NOMO-1 treated with DMSO at 0.1 percent for 48 hours (cell line): ENCODE results near the gene ARL8B.

ENCODE experiments used
- DNase-seq: peaks from one replicate; lab custom pipeline; 2025; ENCODE audit not compliant: unreplicated experiment; lab: John Stamatoyannopoulos, UW

The ARL8B gene

DNA sequence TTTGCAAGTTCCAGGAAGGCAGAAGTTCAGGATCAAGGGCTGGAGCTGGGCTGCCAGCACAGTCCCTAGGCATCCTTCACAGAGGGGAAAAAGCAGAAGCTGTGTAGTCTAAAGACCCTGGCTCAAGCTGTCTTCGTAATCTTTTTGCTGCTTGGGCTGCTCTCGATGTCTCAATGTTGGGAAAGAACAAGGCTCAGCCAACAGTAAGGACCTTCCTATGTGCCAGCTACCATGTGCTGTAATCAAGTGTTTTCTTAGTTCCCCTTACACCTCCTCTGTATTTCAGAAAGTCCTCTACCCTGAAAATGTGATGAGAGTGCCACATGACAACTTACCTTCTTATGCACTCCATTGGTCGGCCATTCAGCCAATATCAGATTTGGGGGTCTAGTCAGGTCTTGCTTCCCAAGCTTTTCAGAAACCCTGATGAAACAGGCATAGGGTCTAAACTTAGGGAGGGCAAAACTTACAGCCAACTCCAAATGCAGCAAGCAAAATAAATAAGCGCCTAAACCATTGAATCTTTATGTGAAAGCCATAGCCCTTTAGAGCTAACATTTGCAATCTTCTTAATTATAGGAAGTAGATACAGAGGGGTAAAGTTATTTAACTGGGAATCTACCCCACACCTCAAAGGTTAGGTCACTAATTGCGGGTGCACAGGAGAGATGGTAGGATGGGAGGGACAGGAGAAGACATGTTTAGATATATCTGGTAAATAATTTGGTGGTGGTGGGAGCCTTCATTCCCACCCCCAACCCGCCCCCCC lies 64.2 kb downstream of the ARL8B start:
- peak; percentile 97 for DNase-seq

DNA sequence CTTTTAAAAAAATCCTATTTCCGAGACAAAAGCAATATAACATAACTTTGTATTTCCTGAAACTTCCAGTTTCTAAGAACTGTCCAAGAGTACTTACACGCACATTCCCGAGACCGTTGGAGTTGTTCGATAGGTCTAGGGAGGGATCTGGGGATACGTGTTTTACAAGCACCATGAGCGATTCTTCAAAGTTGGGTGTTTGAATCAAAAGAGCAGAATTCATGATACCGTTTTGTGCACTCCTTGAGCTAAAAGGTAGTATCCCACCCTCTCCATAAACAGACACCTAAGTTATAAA lies 64.7 kb downstream of the ARL8B start:
- DNase-seq: no peak

DNA sequence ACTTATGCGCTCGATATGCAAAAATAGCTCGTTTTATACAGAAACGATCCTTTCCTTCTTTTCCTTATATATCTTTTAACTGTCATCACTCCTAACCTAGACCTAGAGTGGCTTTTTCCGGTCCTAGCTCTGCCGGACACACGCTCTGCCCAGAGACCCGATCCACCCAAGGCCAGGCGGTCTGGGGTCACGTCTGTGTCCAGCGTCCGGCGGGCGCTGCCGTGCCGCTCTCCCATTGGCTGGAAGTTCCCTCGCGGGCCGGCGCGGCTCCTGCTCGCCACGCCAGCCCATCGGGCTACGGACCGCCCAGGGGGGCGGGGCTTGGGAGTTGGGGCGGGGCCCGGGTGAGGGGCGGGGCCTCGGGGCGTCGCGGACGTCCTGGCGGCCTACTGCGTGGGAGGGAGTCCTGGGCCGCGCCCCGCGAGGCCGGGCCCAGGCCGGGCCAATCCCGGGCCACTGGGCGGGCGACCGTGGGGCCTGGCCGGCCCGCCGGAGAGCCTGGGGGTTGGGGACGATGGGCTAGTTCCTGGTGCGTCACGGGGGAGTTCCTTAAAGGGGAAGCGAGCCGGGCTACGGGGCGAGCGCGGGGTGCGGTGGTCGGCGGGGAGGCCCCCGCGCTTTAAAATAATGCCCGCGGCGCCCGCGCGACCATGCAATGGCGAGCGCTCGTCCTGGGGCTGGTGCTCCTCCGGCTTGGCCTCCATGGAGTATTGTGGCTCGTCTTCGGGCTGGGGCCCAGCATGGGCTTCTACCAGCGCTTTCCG lies 65.2 kb downstream of the ARL8B start, which contains the start of gene EDEM1:
Gene EDEM1, plus strand, starts transcription at position 552 of the 764 bp plus-strand sequence. Its CDS starts 99 bp downstream, at position 651.
- DNase-seq: peak; percentile 95

DNA sequence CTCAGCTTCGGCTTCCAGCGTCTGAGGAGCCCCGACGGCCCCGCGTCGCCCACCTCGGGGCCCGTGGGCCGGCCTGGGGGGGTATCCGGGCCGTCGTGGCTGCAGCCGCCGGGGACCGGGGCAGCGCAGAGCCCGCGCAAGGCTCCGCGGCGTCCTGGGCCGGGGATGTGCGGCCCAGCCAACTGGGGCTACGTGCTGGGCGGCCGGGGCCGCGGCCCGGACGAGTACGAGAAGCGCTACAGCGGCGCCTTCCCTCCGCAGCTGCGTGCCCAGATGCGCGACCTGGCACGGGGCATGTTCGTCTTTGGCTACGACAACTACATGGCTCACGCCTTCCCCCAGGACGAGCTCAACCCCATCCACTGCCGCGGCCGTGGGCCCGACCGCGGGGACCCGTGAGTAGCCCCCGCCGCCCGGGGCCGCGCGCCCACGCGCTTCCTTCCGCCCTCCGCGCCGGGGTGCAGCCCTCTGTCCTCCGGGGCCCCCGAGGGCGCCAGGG lies 65.9 kb downstream of the ARL8B start:
- no peak for DNase-seq

DNA sequence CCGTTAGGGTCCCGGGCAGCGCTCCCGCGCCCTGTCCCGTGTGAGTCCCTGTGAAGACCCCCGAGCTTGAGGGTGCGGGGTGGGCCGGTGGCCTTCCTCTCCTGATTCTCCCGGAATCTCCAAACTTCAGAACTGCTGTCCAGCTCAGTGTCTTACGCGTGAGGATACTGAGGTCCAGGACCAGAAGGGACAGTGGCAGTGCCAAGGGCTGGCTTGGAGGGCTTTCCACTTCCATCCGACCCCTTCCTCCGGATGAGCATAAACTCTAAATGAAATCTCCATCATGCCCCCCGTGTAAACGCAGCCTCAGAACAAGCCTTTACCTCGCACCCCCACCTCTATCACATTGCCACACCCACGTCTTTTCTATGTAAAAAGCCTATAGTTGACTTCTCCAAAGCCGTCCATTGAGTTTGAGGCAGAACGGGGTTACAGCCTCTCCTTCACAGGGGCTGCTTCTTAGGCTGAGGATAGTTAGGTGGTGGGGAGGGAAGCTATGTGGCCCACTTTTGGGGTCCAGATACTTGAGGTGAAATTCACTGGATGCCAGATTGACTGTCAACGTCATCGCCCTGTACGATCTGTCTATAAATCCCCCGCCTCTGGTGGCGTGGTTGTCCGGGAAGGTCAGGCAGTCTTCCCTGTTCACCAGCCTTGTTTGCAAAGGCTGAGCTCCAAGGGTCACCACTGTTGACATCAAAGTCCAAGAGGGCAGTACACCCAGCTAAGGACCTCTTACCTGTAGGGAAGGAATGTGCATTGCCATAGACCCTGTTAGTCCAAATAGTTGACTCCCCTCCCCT lies 66.5 kb downstream of the ARL8B start:
- DNase-seq: peak; percentile 70

DNA sequence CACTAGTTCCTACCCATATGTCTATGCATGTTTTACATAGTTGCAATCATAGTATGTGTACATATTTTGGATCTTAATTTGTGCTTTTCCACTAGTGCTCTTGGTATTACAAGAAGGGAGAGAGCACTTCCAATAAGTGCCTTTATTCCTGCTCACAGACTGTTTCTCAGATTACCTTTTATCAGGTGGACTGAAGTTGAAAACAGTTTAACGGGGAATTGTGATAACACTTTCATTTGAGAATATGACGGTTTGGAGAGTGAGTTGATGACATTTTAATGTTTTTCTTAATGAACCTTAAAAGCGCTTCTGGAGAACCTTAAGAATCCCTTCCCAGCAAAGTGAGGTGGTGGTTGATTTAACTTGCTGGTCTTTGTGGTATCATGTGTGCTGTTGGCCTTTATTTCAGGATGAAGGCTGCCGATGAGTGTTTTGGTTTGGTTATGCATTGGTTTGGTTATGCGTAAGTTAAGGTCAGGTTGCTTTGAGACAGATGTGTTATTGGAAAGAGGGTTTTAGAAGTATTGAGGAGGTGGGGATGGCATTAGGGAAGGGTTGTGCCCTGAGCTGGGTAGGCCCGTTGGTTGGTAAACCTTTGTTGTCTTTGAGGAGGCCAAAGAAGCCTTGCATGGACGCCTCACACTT lies 68.2 kb downstream of the ARL8B start:
- DNase-seq: no peak

DNA sequence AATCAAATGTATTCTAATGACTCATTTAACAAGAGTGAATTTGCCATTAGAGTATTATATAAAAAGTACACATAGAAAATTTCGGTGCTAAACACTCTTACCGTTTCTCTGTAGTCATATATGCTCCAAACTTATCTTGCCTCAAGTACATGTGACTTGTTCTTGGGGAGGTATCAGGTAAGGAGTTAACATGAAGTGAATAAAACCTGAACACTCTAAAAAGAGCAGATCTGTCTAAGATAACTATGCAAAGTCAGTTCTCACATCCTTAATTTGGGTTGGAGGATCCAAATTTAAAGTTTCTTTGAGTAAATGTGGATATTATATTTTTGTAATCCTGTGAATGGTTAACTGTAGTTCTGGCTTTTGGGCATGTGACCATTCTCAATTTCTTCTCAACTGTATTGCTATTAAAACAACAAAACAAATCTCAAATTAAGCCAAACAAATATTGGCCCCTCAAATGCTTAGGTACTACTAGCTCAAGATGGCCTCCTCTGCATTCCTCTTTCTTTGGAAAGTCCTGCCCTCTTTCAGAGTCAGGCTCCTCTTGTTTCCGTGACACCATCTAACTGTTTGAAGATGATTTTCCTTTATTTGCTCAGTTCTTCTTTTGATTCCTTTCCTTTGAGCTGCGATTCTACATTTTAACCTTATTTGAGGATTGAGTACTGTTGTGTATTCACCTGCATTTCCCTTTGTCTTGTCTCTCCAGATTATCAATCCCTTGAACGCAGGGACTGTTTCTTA lies 69.6 kb downstream of the ARL8B start:
- no peak for DNase-seq

DNA sequence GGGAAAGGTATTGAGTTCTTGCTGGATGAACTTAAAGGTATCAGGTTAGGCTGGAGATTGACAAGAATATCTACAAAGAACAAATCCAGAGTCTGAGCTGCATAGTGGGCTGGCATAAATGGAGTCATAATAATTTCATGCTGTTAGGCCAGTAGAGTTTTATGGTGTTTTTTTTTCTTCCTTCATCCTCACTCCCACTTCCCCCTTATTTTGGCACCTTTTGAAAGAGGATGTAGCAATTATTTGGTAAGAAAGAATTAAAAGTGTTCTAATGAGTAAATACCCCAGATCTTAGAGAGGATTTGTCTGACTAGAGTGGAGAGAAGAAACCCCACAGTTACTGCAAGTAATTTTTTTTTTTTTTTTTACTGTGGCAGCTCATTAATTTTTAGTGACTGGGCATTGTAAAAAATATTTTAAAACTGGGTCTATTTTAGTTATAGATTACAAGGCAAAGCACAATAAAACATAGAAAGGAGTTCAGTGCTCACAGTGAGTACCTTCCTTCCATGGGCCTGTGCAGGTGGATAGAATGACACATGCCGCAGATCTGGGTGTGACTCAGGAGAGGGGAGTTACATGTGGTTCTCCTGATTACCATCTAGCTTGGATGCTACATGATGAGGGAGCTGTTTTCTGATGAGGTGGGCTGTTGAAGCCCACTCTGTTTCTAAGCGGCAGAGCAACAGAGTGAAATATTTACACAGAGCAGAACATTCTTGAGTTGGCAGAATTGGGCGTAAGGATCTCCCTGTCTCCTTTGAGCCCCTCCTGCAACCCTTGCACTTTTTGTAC lies 70.7 kb downstream of the ARL8B start:
- DNase-seq: peak; percentile 74

DNA sequence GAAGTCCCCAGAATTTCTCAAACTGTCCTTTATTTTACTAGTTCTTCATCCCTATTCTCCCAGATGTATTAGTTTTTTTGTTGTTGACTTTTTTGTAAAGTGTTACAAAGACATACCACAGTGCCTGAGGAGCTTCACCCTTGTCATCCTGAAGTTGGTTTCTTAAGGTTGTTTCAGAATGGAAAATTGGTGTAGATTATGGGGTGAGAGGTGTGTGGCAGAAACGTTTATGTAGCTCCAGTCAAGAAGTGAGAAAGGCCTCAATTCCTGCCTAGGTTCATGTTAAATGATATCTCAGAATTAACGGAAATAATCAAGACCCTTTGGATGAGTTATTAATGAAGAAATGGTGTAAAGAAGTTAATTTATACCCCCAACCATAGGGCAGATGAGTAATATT lies 72.2 kb downstream of the ARL8B start:
- DNase-seq: no peak

DNA sequence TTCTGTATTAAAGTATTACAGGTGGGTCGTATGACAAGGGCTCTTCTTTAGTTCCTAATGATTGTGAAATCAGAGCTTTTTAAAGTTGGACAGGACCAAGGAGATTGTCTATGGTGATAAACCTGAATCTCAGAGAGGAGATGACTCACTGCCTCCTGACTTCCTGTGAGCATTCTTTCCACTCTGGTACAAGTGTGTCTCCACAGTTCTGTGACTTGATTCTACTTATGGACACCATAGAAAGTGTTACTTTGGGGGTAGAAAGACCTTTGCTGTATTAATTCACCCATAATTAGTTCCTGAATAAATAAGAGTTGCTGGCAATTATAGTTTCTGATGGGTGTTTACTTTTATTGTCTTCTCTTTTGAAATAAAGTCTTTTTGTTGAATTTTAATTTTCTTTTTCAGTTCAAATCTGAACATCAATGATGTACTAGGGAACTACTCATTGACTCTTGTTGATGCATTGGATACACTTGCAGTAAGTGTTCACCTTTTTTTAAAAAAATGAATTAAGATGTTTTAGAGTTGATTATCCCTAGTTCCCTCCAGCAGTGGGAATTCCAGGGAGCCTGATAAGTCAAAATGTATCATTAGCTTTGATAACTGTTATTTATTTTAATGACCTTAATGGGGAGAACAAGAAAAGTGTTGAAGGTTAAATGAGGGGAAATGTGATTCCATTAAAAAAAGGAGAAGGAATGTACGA lies 72.9 kb downstream of the ARL8B start:
- DNase-seq: peak; percentile 79

DNA sequence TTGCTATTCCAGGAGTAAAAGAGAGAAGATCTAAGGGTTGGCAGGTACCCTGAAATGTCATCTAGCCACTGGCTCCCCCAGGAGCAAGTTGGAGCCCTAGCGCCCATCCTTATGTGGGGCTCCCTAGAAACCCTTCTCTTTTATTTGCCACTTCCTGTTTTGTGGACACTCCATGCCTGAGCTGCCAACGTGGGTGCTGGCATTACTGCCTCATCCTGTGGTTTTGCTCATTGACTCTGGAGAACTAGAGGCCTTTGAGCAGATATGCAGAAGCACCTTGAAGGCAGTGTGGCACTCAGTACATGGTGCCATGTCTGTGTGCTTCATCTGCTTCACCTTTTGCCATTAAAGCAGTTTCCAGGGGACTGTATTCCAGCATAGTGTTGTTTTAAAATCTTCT lies 73.5 kb downstream of the ARL8B start:
- peak; percentile 75 for DNase-seq

DNA sequence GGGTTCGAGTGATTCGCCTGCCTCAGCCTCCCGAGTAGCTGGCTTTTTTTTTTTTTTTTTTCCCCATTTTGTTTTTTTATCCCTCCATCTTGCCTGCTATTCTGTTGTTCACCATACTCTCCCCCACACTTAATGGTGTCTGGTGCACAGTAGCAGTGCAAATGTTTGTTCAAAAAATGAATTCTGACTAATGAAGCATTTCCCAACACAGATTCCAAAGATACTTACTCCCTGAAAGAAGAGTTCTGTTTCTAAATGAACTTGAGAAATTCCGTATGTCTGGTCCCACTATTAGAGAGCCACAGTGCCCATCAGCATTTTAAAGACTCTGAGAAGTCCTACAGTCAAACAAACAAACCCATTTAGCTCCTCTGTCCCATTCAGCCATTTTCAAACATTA lies 74.9 kb downstream of the ARL8B start:
- DNase-seq: no peak

DNA sequence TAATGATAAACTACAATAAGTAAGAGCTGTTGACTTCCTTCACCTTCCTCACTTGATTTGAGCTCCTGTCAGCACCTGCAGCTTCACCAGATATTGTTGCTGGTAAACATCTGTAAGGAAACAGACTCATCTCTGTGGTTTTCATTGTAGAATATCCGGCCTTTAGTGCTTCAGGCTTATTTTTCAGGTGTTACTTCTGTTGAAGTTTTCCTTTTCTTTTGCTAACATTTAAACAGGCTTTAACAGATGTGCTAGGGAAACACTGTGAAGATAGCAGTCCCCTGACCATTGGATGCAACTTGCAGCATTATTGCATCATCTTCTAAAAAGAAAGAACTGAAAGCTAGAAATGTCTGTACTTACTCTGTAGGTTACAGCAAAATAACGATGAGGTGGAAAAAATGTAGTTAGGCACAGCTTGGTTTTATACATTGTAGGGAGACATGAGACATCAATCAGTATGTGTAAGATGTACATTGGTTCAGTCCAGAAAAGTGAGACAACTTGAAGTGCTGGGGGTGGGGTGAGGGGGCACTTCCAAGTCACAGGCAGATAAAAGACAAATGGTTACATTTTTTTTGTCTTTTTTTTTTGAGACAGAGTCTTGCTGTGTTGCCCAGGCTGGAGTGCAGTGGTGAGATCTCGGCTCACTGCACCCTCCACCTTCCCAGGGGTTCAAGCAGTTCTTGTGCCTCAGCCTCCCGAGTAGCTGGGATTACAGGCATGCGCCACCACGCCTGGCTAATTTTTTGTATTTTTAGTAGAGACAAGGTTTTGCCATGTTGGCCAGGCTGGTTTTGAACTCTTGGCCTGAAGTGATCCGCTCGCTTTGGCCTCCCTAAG lies 75.6 kb downstream of the ARL8B start:
- DNase-seq: peak; percentile 93

DNA sequence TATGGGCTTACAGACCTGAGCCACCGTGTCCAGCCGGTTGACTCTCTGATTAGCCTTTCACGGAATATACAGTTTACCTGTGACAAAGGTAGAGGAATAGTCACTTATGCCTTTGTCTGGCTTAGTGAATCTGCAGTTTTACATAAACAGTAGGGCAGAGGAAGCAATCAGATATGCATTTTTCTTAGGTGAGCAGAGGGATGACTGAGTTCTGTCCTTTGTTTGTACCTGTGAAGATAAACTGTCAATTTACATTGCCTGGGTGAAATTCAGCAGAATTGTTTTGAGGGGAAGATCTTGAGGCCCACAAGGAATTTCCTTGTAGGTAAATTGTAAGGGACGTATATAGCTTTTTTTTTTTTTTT lies 76.2 kb downstream of the ARL8B start:
- no peak for DNase-seq

DNA sequence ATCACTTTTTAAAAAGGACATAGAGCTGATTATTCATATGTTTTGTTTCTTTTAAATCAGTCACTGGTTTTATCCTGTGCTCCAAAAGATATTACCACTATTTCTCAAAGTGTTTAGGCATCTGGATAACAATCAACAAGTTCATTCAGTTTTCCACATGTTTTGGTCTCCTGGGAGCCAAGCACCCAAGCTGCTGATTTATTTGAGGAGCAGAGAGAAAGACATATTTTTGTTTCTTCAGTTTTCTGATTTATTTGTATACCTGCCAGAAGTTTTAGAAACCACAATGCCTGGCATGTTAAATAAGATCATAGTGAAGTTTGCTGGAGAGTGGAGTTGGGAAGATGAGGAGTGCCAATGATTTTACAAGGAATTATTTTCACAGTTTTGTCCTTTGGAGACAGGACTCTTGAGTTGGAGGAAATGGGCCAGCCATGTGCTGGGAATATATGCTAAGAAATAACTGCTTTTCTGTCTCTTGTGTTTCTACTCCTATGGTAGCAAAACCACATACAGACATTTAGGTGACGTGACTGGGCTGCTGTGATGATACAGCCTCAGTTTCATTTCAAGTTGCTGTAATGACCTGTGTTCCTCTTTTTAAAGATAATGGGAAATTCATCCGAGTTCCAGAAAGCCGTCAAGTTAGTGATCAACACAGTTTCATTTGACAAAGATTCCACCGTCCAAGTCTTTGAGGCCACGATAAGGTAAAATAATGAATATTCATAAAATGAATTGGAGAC lies 77.1 kb downstream of the ARL8B start:
- peak; percentile 92 for DNase-seq

DNA sequence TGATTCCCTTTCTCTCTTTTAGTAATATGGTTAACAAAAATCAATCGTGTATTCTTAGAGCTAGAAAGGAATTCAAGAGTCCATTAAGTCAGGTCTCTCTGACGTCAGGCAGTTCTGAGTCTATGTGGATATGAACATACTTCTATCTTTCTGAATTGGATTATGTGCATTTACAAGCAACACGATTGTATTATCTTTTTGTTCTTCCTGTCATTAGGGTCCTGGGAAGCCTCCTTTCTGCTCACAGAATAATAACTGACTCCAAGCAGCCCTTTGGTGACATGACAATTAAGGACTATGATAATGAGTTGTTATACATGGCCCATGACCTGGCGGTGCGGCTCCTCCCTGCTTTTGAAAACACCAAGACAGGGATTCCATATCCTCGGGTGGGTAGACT lies 79.4 kb downstream of the ARL8B start:
- no peak for DNase-seq

DNA sequence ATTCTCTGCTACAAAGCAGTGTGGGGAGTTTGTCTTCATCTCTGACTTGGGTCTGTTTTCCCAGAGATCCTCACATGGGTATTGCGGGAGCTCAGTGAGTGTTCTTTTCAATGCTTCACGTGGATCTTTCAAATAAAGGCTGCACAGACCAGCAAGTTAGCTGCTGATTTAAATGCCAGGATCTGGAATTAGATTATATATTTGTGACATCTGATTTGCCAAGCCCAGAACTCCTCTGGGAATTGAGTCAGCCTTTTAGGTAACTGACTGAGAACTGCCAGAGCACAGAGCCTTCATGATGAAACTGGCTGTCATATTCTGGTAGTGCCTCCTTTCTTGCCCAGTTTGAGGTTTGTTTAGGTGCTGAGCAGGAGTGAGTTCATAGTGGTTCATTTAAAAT lies 80.1 kb downstream of the ARL8B start:
- DNase-seq: no peak
